Smooth muscle cell (in vitro differentiated cells): Measurements from ENCODE around the gene CCDC51. TPM values are rescaled to one million over a fixed set of nuclear protein-coding genes. Genes with fewer than 3 reads are reported as not detected.

Experiments
- DNase-seq: peaks from one replicate; lab custom pipeline; 2025; ENCODE audit not compliant: unreplicated experiment; lab: John Stamatoyannopoulos, UW
- H2AFZ ChIP-seq: fragments of 200-600 bp; sonication (generic); 2 replicates; pipeline ENCODE4 v1.6.0; 2016; ENCODE audit warnings: antibody characterized with exemption, low read depth, mild to moderate bottlenecking
- H3F3A ChIP-seq: fragments of 200-600 bp; sonication (generic); 2 replicates; pipeline ENCODE4 v1.6.0; 2017; ENCODE audit warnings: antibody characterized with exemption, low read depth
- H3K27ac ChIP-seq: fragments of 200-600 bp; sonication (generic); 2 replicates; pipeline ENCODE4 v1.5.1; 2016; ENCODE audit warnings: low read depth, mild to moderate bottlenecking
- H3K27me3 ChIP-seq: fragments of 200-600 bp; sonication (generic); 2 replicates; pipeline ENCODE4 v1.6.1; 2016; ENCODE audit warnings: low read depth, mild to moderate bottlenecking
- H3K36me3 ChIP-seq: fragments of 200-600 bp; sonication (generic); 2 replicates; pipeline ENCODE4 v1.5.1; 2016; ENCODE audit warnings: low read depth
- H3K4me1 ChIP-seq: fragments of 200-600 bp; sonication (generic); 2 replicates; pipeline ENCODE4 v1.5.1; 2016; ENCODE audit warnings: low read depth
- H3K4me2 ChIP-seq: fragments of 200-600 bp; sonication (generic); 2 replicates; pipeline ENCODE4 v1.6.0; 2016; ENCODE audit warnings: mild to moderate bottlenecking
- H3K4me3 ChIP-seq: fragments of 200-600 bp; sonication (generic); 2 replicates; pipeline ENCODE4 v1.5.1; 2016; ENCODE audit warnings: mild to moderate bottlenecking
- H3K79me2 ChIP-seq: fragments of 200-600 bp; sonication (generic); 2 replicates; pipeline ENCODE4 v1.6.0; 2016; ENCODE audit warnings: low read depth, mild to moderate bottlenecking
- H3K9ac ChIP-seq: fragments of 200-600 bp; sonication (generic); 2 replicates; pipeline ENCODE4 v1.6.0; 2016; ENCODE audit warnings: low read depth
- H3K9me3 ChIP-seq: fragments of 200-600 bp; sonication (generic); replicated peaks from 2 replicates; pipeline ENCODE4 v1.5.1; 2016; ENCODE audit warnings: low read depth
- H4K20me1 ChIP-seq: fragments of 200-600 bp; sonication (generic); 2 replicates; pipeline ENCODE4 v1.6.0; 2016; ENCODE audit warnings: low read depth
- WGBS: methylation state at CpG from one replicate; pipeline ENCODE4 v1.1.7; 2016; ENCODE audit warnings: low lambda C conversion rate; 5-methylcytosine and 5-hydroxymethylcytosine counted together
- polyA plus RNA-seq: library from polyadenylated mRNA; unstranded; fragments of >200 nt; fragmentation: Nextera tagmentation; extraction: Ambion mirVana; gene quantifications from 2 replicates; pipeline ENCODE4 v1.2.1, GENCODE V29; 2016
- total RNA-seq: library from RNA; depleted of rRNA; stranded (reverse); fragments of >200 nt; gene quantifications from 2 replicates; pipeline ENCODE4 v1.2.3, GENCODE V29; 2014
- TF ChIP-seq, protein P1 (sequence below): fragments of 200-600 bp; sonication (generic); IDR thresholded peaks from 2 replicates; pipeline ENCODE4 v1.5.1; 2017; ENCODE audit warnings: borderline replicate concordance, mild to moderate bottlenecking, antibody characterized with exemption; ENCODE audit not compliant: insufficient read depth, poor library complexity, severe bottlenecking

The CCDC51 gene
- total and polyA plus RNA-seq, 2 experiments from 2014 or later, result 9.0 to 18.3 TPM

DNA sequence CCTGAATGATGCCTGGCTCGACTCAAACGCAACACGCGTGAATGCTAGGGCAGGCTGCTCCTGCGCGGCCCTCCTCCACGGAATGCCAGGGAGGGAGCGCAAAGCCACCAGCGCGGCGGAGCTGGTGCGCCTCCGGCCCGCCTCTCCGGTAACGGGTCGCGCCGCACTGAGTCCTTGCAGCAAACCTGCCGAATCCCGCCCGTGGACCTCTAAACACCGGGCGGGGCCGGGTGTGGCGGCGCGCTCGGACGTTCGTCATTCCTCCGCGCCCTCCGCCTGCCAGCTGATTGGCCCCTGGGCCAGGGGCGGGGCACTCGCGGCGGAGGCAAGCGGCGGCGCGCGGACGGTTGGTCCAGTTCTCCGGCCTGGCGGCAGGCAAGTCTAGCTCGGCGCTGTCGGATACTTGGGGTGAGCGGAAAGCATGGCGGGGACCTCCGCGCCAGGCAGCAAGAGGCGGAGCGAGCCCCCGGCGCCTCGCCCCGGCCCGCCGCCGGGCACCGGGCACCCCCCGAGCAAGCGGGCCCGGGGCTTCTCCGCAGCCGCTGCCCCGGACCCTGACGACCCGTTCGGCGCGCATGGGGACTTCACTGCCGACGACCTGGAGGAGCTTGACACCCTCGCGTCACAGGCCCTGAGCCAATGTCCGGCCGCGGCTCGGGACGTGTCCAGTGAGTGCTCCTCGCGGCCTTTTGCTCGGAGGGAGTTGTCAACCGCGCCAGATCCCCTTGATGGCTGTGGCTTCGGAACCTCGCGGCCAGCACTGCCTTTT lies 6.7 kb upstream of the CCDC51 start, which contains the start of gene ATRIP:
TSS of gene ATRIP (plus strand) at position 313 of the 769 bp plus-strand sequence. CDS start at position 422, 109 bp downstream.
- peak within 1 kb of the TSS; percentile 91 for H3K4me2 ChIP-seq
- peaks cover 12% of the 10 kb centered on the region for H3K4me1 ChIP-seq
- peak within 1 kb of the TSS; percentile 50 for H2AFZ ChIP-seq
- DNase-seq, result peak; percentile 72
- peaks cover 21% of the 10 kb centered on the region for H3K79me2 ChIP-seq
- TF ChIP-seq, protein P1, sequence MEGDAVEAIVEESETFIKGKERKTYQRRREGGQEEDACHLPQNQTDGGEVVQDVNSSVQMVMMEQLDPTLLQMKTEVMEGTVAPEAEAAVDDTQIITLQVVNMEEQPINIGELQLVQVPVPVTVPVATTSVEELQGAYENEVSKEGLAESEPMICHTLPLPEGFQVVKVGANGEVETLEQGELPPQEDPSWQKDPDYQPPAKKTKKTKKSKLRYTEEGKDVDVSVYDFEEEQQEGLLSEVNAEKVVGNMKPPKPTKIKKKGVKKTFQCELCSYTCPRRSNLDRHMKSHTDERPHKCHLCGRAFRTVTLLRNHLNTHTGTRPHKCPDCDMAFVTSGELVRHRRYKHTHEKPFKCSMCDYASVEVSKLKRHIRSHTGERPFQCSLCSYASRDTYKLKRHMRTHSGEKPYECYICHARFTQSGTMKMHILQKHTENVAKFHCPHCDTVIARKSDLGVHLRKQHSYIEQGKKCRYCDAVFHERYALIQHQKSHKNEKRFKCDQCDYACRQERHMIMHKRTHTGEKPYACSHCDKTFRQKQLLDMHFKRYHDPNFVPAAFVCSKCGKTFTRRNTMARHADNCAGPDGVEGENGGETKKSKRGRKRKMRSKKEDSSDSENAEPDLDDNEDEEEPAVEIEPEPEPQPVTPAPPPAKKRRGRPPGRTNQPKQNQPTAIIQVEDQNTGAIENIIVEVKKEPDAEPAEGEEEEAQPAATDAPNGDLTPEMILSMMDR, result no peak
- WGBS, result 1% methylated on average over 87 of the region's 91 CpGs
- peaks cover 14% of the 10 kb centered on the region for H3F3A ChIP-seq
- peaks cover 11% of the 10 kb centered on the region for H4K20me1 ChIP-seq
- H3K36me3 ChIP-seq, result no peaks in the 10 kb centered on the region
- no peaks in the 10 kb centered on the region for H3K9me3 ChIP-seq
- peak within 1 kb of the TSS; percentile 76 for H3K4me3 ChIP-seq
- no peaks in the 10 kb centered on the region for H3K27me3 ChIP-seq
- H3K27ac ChIP-seq, result peak within 1 kb of the TSS; percentile 69
- peak within 1 kb of the TSS; percentile 66 for H3K9ac ChIP-seq

DNA sequence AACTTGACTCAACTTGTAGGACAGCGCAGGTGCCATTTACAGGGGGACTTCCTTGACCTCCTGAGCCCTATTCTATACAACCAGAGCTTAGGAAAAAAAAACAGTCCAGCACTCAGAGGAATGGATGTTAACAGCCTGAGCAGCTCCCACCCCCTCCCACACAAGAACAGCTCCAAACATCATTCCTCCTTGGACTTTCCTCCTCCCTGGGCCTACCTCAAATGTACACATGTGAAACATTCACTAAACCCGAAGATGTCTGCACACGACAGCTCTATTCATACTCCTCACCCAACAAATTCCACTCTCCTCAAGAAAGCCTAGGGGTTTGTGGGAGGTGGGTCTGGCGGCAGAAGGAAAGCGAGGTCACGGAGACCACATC lies 6.1 kb upstream of the CCDC51 start:
- Histone ChIP-seq H2AFZ (peak overlapping the region; percentile 50), H3K36me3 (no peaks in the 10 kb centered on the region), H3K4me1 (peaks cover 17% of the 10 kb centered on the region), H3K9me3 (no peaks in the 10 kb centered on the region), H3K79me2 (peaks cover 27% of the 10 kb centered on the region), H3K4me2 (peak overlapping the region; percentile 91), H3K4me3 (peak overlapping the region; percentile 76), H3K9ac (peak overlapping the region; percentile 66), H3F3A (peaks cover 14% of the 10 kb centered on the region), H3K27ac (peak overlapping the region; percentile 69), H4K20me1 (peaks cover 15% of the 10 kb centered on the region), H3K27me3 (no peaks in the 10 kb centered on the region)
- no peak for DNase-seq
- 22% methylated on average over 6 of the region's 6 CpGs for WGBS
- TF ChIP-seq, protein P1, result no peak

DNA sequence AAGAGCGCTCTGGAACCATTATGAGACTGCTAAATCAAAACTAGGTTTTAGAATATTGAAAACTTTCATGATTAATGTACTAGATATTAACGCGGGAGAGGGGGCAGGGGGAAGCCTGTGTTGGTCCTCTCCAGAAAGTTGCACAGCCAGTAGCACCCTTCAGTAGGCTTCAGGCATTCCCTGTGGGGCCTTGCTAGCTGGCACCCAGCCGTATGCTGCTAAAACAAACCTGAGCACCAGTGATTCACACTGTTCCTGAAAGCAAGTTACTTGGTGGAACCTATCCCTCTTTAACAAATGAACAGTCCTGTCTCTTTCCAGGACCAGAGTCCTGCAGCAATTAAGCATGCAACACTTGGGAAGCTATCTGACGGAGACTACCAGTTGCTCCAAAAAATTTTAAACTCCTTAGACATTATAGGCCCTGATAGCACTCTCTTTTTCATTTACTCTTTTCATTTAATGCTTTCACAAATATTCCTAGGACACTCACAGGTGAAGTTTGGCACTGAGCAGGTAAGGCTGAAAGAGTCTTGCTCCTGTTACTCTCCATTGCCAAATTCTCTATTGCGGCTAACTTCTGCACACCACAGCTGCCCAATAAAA lies 5.5 kb upstream of the CCDC51 start:
- no peaks in the 10 kb centered on the region for H3K9me3 ChIP-seq
- H3K9ac ChIP-seq, result no peak overlapping the region
- no peaks in the 10 kb centered on the region for H3K27me3 ChIP-seq
- DNase-seq, result no peak
- no peak overlapping the region for H2AFZ ChIP-seq
- H3K4me1 ChIP-seq, result peaks cover 18% of the 10 kb centered on the region
- peaks cover 15% of the 10 kb centered on the region for H4K20me1 ChIP-seq
- H3K36me3 ChIP-seq, result no peaks in the 10 kb centered on the region
- 81% methylated on average over 6 of the region's 6 CpGs for WGBS
- peaks cover 14% of the 10 kb centered on the region for H3F3A ChIP-seq
- H3K4me2 ChIP-seq, result peak overlapping the region; percentile 91
- peaks cover 33% of the 10 kb centered on the region for H3K79me2 ChIP-seq
- peak overlapping the region; percentile 76 for H3K4me3 ChIP-seq
- no peak overlapping the region for H3K27ac ChIP-seq
- TF ChIP-seq, protein P1, result no peak
